H7 (cell line): ENCODE data around the gene CD200R1. TPM values are rescaled to one million over a fixed set of nuclear protein-coding genes. Genes with fewer than 3 reads are reported as not detected.

ENCODE experiments used
- DNase-seq: peaks from one replicate; pipeline ENCODE4 v3.0.0; 2012
- H3K27me3 ChIP-seq: 2 replicates; pipeline ENCODE4 v1.6.0; 2011; ENCODE audit warnings: mild to moderate bottlenecking, low read length; ENCODE audit not compliant: control insufficient read depth, insufficient read depth
- H3K36me3 ChIP-seq: replicated peaks from 2 replicates; pipeline ENCODE4 v1.5.1; 2011; ENCODE audit warnings: low read length; ENCODE audit not compliant: control insufficient read depth, insufficient read depth
- H3K4me3 ChIP-seq: 2 replicates; pipeline ENCODE4 v1.5.1; 2011; ENCODE audit warnings: low read depth, mild to moderate bottlenecking, control low read depth, low read length, moderate library complexity; ENCODE audit not compliant: insufficient read depth
- total RNA-seq: library from RNA; depleted of rRNA; stranded (reverse); fragments of >200 nt; shearing (Covaris generic); gene quantifications from 2 replicates; pipeline ENCODE4 v1.2.3, GENCODE V29; 2014

The CD200R1 gene
- total RNA-seq, 1 experiment from 2014 or later, result 0.38 TPM

DNA sequence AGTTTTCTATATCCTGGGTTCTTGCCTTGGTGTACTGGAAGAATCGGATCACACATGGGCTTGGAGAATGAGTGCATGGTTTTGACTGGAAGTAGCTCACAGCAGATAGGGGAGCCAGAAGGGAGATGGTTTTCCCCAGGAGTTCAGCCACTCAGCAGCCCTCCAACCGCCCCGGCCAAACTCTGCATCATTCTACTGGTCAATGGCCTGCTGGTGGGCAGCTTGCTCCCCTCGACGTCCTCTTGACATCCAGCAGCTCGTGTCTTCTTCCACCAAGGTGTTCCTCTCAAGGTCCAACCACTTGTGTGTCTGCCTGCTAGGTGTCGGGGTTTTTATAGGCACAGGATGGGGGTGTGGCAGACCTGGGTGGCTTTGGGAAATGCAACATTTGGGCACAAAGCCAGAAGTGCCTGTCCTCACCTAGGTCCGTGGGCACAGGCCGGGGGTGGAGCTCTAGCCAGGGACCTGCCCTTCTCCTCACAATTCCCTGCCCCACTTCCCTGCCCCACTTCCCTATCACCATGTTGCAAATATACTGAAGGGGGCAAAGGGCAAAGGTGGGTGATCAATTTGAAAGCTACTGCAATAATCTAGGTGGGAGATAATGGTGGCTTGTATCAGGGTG is 12.9 kb upstream of the CD200R1 start:
- no peak overlapping the region for H3K4me3 ChIP-seq
- H3K36me3 ChIP-seq, result no peaks in the 10 kb centered on the region
- no peak for DNase-seq
- H3K27me3 ChIP-seq, result no peaks in the 10 kb centered on the region

DNA sequence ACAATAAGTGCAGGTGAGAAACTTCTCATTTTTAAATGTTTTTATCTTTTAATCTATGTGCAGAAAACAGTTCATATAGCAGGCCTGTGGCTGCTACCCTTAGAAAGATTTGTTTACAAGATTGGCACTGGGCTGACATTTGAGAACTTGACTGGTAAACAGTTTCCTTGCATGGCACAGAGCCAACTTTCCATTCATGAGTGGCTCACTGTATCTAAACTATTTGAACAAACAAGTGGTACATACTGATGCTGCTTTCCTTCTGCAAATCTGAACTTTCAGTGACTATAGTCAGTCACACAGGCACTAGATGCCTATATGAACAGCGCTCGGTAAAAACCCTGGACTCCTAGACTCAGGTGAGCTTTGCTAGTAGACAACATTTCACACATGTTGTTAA is 9.6 kb upstream of the CD200R1 start:
- no peak overlapping the region for H3K4me3 ChIP-seq
- no peaks in the 10 kb centered on the region for H3K36me3 ChIP-seq
- DNase-seq, result no peak
- no peaks in the 10 kb centered on the region for H3K27me3 ChIP-seq

DNA sequence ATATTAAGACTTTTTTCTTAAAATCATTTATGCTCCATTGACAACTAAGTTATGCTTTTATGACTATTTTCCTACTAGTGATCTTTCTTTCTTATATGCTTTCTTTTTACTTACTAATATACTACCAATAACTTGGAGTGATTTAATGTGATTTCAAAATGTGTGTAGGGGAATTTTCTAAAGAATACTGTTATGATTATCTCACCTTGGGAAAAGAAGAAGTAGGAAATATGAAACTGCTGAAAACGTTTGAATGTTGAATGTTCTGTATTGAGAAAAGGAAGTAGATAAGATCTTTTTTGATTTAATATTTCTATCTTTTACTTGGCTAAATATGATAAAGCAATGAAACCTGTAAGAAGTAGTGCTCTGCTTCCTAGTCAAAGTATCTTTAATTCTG is 7.8 kb upstream of the CD200R1 start:
- Histone ChIP-seq H3K36me3 (no peaks in the 10 kb centered on the region), H3K4me3 (no peak overlapping the region), H3K27me3 (no peaks in the 10 kb centered on the region)
- DNase-seq, result no peak

DNA sequence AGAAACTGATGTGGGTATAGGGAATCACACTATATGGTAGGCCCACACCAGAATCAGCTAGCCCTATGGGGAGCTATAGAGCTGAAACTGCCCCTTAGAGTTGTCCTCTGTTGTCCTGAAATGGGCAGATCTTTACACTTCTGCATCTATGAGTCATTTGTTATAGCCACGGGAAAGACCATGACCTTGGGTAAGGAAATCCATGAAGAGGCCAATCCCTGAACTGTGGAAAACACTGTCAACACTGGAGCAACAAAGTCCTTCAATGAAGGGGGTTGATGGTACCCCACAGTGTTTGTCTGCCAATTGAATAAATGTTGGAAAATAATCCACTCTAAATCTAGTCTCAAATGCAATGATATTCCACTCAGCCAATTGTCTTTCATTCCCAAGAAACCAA is 5.2 kb upstream of the CD200R1 start:
- Histone ChIP-seq H3K27me3 (no peaks in the 10 kb centered on the region), H3K36me3 (no peaks in the 10 kb centered on the region), H3K4me3 (no peak overlapping the region)
- no peak for DNase-seq

DNA sequence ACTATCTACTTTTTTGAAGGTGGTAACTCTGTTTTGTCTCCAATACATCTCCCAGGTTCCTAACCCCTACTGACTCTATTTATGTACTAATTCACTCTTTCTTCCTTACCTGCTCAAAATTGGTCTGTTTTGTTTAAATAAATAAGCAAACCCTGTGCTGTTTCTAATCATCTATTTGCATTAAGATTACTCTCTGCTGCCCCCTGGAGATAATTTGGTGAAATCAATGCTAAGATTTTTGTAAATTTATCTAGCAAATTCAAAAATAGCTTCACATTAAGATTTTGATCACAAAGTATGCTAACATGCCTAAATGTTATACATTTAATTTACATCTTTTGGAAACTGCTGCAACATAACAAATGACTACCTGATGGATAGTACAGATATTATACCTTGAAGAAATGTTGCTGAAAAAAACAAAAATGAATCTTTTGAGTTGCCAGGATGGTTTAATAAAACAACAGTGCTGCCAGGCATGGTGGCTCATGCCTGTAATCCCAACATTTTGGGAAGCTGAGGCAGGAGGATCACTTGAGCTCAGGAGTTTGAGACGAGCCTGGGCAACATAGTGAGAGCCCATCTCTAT is 4.4 kb upstream of the CD200R1 start:
- DNase-seq, result no peak
- Histone ChIP-seq H3K36me3 (no peaks in the 10 kb centered on the region), H3K27me3 (no peaks in the 10 kb centered on the region), H3K4me3 (no peak overlapping the region)

DNA sequence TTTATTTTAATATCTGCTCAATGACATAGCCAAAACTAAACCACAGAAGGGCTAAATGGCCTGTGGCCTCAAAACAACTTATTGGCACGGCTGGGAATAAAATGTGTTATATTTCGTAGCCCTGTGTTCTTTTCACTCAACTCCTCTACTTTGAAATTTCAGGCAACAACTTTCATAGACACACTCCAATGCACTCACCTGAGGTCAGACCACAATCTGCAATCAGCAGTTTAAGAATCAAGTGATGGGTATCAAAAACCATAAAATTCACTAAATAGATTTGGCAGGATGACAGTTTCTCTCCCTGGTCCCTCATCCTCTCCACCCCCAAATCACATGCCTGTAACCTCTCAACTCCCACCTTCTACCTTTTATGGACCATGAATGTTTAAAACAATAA is 2.0 kb upstream of the CD200R1 start:
- DNase-seq, result no peak

DNA sequence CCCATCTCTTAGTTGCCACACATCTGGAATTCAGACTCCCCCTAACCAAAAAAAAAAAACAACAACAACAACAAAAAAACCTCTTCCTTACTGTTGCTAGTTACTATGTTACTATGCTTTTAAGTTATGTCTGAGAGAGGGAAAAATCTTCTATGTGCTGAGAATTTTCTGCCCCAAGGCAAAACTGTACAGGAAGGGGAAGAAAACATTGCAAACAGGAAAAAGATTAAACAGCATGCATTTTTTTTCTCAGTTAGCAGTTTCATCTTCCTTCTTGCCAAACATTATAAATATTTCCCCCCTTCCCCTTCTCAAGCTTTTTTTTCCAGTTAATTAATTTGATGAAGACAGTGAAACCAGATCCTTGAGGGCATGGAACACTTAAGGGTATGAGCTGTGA is 1.1 kb upstream of the CD200R1 start:
- no peaks in the 10 kb centered on the region for H3K27me3 ChIP-seq
- H3K4me3 ChIP-seq, result no peak overlapping the region
- DNase-seq, result no peak
- no peaks in the 10 kb centered on the region for H3K36me3 ChIP-seq

More for the DNA sequence above, 2.0 kb upstream of the CD200R1 start:
- no peaks in the 10 kb centered on the region for H3K36me3 ChIP-seq
- H3K4me3 ChIP-seq, result no peak overlapping the region
- H3K27me3 ChIP-seq, result no peaks in the 10 kb centered on the region

DNA sequence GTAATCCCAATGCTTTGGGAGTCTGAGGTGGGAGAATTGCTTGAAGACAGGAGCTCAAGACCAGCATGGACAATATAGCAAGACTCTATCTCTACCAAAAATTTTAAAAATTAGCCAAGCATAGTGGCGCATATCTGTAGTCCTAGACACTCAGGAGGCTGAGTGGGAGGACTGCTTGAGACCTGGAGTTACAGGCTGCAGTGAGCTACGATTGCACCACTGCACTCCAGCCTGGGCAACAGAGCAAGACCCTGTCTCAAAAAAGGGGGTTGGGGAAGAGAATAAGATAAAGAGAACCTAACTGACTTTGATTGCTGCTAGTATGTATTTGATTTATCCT is 755 bp downstream of the CD200R1 start:
- H3K27me3 ChIP-seq, result no peaks in the 10 kb centered on the region
- DNase-seq, result no peak
- no peak overlapping the region for H3K4me3 ChIP-seq
- no peaks in the 10 kb centered on the region for H3K36me3 ChIP-seq

DNA sequence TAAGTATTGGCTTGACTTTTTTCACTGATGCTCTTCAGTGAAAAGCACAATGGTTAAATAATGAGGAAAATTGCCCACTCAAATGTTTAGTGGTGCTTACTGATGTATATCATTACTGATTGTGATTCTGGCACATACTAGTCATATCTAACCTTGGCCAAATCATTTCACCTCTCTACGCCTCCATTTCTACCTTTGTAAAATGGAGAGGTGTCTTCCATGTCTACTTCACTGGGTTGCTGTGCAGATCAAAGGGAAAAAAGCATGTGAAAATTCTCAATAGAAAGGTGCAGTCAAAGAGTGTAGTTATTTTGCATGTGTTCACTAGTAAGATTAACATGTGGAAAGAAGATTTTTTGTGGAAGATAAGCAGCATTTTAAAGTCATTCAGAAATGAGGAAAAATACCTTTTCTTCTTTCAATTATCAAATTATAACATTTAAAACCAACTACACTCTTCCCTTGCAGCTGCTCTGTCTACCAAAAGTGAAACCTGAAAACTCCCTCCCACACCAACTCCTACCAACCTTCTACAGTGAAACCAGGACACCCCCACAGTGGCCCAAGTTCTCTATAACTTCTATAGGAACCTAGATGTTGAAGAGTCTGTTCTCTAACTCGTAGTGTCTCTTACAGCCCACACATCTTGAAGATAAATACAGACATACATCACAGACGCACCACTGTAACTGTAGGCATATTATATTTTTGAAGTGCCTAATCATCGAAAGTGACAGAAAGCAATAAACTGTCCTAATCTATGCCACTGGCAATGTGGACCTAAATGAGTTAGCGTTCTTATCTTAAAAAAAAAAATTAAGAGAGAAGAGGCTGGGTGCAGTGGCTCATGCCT is 1.4 kb downstream of the CD200R1 start:
- Histone ChIP-seq H3K27me3 (no peaks in the 10 kb centered on the region), H3K4me3 (no peak overlapping the region), H3K36me3 (no peaks in the 10 kb centered on the region)
- DNase-seq, result no peak

DNA sequence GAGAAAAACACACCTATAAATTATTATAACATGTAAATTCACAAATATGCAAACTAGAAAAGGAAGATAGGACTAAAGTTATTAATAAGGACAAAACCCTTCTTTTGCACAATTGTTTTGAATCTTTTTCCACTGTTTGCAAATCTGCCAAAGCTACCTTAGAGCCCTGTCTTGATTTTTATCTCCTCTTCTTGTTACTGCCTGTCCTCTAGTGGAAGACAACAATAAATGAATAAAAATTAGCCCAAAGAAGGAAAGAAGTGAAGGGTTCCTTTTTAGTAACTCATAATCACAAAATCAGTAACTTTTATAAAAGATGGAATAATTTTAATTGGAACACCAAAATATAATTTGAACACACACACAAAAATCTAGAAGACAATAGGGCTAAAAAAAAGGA is 2.7 kb downstream of the CD200R1 start:
- no peak overlapping the region for H3K4me3 ChIP-seq
- DNase-seq, result no peak
- no peaks in the 10 kb centered on the region for H3K36me3 ChIP-seq
- no peaks in the 10 kb centered on the region for H3K27me3 ChIP-seq

DNA sequence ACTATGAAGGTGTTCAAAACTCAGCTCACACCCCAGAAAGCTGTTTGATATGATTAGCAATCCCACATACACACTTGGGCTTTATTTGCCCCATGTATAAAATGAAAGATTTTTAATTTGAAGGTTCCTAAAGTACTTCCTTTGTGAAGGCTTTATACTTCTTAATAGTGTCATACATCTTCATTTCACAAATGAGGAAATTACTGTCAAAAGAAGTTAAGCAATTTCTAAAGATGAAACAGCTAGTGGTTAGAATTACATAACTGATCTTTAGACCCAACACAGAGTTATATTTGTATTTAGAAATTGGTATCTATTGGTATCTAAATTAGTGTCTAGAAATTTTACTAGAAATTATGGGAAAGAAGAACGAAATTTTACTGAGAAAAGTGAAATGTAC is 7.1 kb downstream of the CD200R1 start:
- DNase-seq, result no peak

DNA sequence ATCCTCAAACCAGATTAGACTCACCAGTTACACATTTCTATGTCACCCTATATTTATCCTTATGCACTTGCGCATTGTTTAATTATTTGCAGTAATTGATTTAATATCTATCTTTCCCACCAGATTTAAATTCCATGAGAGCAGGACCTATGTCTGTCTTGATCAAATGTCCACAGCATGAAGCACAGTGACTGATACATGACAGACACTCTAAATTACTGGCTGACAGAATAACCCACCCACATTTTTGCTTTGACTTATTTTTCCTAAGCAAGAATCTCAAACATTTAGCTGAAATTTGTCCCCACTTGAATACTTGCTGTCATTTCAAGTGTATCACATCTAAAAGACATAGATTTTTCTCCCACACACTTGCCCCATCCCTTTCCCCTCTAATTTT is 7.5 kb downstream of the CD200R1 start:
- no peak for DNase-seq
- H3K27me3 ChIP-seq, result no peaks in the 10 kb centered on the region
- no peaks in the 10 kb centered on the region for H3K36me3 ChIP-seq
- no peak overlapping the region for H3K4me3 ChIP-seq

More for the DNA sequence above, 7.1 kb downstream of the CD200R1 start:
- no peaks in the 10 kb centered on the region for H3K27me3 ChIP-seq
- no peak overlapping the region for H3K4me3 ChIP-seq
- H3K36me3 ChIP-seq, result no peaks in the 10 kb centered on the region

DNA sequence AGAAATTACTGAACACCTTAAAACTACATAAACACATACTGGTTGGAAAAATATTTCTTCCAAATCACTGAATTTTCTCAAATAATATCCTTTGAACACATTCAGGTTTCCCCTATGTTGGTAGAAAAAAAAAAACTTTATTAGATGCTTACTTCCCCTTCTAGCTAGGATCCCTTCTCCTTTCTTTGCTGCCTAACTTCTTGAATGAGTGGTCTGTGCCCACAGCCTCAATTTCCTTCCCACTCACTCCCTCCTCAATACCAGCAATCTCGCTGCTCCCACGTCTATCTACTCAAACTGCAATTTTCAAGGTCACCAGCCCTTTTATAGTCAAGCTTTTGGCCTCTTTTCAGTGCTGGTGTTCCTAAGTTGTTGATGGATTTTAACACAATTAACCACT is 8.3 kb downstream of the CD200R1 start:
- DNase-seq, result no peak
- no peaks in the 10 kb centered on the region for H3K36me3 ChIP-seq
- H3K4me3 ChIP-seq, result no peak overlapping the region
- H3K27me3 ChIP-seq, result no peaks in the 10 kb centered on the region

DNA sequence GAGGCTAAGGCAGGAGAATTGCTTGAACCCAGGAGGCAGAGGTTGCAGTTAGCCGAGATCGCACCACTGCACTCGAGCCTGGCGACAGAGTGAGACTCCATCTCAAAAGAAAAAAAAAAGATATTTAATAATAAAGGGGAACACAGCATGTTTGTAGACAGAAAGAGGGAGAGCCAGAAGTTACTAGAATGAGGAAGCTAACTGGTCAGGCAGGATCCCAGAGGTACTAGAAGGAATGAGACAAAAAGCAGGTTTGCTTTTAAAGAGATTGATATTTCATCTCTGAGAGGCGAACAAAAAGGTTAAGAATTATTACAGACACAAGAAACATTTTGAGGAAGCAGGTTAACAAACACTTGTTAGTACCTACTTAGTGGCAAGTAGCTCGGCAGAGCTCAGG is 9.2 kb downstream of the CD200R1 start:
- Histone ChIP-seq H3K4me3 (no peak overlapping the region), H3K27me3 (no peaks in the 10 kb centered on the region), H3K36me3 (no peaks in the 10 kb centered on the region)
- no peak for DNase-seq

DNA sequence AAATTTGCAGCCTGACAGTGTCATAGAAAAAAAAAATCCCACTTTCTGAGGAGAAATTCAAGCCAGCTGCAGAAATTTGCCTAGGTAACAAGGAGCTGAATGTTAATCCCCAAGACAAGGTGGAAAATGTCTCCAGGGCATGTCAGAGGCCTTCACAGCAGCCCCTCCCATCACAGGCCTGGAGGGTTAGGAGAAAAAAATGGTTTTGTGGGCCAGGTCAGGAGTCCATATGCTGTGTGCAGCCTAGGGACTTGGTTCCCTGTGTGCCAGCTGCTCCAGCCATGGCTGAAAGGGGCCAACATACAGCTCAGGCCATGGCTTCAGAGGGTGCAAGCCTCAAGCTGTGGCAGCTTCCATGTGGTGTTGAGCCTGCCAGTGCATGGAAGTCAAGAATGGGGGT is 11.2 kb downstream of the CD200R1 start:
- no peak for DNase-seq
- H3K36me3 ChIP-seq, result no peaks in the 10 kb centered on the region

More for the DNA sequence above, 11.2 kb downstream of the CD200R1 start:
- Histone ChIP-seq H3K4me3 (no peak overlapping the region), H3K27me3 (no peaks in the 10 kb centered on the region)
